ENCODE data around the gene SPACA7.

SPACA7 gene

DNA sequence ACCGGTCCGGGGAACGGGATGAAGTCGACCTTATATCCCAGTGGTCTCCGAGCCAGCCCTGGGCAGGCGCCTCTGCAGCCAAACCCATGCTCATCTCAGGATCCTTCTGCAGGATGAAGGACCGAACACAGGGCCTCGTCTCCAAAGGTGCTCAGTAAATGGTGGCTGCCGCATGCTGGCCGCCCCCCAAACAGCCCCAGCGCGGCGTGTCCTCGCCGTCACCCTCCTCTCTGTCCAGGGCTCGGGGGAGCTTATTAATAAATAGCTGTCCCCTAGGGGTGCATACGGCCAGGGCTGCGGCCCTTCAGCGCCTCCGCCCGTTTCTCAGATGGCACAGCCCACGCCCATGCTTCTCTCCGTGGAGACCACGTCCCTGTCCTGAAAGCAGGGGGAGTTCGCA is 32.6 kb upstream of the SPACA7 start:
- Mint-ChIP-seq H3K27ac (no peak overlapping the region), H3K9me3 (no peaks in the 10 kb centered on the region), H3K4me3 (no peak overlapping the region), H3K36me3 (ENCODE audit: low read depth) (no peaks in the 10 kb centered on the region), H3K27me3 (ENCODE audit: low read depth) (peaks cover 28% of the 10 kb centered on the region), H3K4me1 (ENCODE audit: low read depth) (no peaks in the 10 kb centered on the region)
- no peak for DNase-seq (ENCODE audit: low spot score)

DNA sequence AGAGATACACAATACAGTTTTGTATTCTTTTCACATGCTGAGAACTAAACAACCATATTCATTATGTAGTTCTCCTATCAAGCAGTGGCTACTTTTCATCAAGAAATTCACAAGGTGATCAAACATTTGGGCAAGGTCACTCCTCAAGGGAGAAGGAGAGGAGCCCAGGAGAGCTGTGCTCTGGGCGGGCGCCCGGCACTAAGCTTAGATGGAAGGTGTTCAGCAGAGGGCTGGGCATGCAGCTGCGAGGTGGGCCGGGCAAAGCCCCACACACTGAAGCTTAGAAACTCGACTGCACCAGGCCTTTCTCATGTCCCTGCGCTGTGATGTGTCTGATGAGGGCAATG is 30.4 kb upstream of the SPACA7 start:
- DNase-seq (ENCODE audit: low spot score): no peak
- H3K4me3 Mint-ChIP-seq: no peak overlapping the region
- no peak overlapping the region for H3K27ac Mint-ChIP-seq
- H3K36me3 Mint-ChIP-seq (ENCODE audit: low read depth): no peaks in the 10 kb centered on the region
- no peaks in the 10 kb centered on the region for H3K4me1 Mint-ChIP-seq (ENCODE audit: low read depth)
- H3K9me3 Mint-ChIP-seq: no peaks in the 10 kb centered on the region
- peaks cover 28% of the 10 kb centered on the region for H3K27me3 Mint-ChIP-seq (ENCODE audit: low read depth)

DNA sequence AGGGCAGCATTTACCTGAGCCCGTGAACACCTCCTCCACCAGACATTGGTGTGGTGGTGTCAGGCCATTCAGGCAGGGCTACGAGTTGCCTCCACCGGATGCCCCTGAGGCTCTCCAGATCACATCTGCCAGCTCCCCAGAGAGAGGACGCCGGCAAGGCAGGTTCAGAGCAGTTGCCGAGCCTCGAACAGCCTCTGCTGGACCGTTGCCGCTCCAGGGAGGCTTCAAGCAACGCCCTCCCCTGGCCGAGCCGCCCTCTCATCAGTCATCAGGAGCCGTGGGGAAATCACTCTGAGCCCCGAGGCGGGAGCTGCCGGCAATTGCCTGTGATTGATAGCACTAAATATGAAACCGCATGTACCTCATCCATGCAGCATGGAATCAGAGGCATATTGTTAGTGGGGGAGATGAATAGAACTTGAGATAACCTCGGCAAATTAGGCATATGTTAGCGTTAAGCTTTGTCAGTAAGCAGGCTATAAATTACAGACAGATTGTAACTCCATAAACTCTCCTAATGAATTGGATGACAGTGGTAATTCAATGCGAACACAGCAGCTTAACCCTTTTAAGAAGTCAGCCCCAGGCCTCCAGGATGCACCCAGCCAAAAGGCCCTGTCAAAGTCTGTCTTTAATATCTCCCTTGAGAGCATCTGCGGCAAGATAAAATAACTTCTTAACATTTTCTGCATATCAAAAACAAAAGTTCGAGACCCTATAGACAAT is 29.8 kb upstream of the SPACA7 start:
- Mint-ChIP-seq H3K4me1 (ENCODE audit: low read depth) (no peaks in the 10 kb centered on the region), H3K36me3 (ENCODE audit: low read depth) (no peaks in the 10 kb centered on the region), H3K9me3 (no peaks in the 10 kb centered on the region), H3K4me3 (no peak overlapping the region), H3K27me3 (ENCODE audit: low read depth) (peaks cover 28% of the 10 kb centered on the region), H3K27ac (no peak overlapping the region)
- no peak for DNase-seq (ENCODE audit: low spot score)

DNA sequence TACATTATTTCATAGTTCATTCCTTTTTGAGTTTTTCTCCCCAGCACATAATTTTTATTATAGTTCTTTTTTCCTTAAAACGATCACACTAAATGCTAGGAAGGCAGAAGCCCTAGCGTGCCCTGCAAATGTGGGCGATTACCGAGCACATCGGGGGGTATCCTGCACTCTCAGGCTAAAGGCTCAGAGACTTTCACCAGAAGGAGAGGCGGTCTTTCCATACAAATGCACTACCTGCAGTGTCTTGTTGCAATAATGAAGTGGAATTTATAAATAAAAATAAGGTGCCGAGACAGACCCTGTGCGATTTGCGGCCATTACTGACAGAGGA is 29.3 kb upstream of the SPACA7 start:
- H3K27ac Mint-ChIP-seq: no peak overlapping the region
- no peak overlapping the region for H3K4me3 Mint-ChIP-seq
- H3K36me3 Mint-ChIP-seq (ENCODE audit: low read depth): no peaks in the 10 kb centered on the region
- H3K27me3 Mint-ChIP-seq (ENCODE audit: low read depth): peaks cover 28% of the 10 kb centered on the region
- no peaks in the 10 kb centered on the region for H3K4me1 Mint-ChIP-seq (ENCODE audit: low read depth)
- H3K9me3 Mint-ChIP-seq: no peaks in the 10 kb centered on the region
- no peak for DNase-seq (ENCODE audit: low spot score)

DNA sequence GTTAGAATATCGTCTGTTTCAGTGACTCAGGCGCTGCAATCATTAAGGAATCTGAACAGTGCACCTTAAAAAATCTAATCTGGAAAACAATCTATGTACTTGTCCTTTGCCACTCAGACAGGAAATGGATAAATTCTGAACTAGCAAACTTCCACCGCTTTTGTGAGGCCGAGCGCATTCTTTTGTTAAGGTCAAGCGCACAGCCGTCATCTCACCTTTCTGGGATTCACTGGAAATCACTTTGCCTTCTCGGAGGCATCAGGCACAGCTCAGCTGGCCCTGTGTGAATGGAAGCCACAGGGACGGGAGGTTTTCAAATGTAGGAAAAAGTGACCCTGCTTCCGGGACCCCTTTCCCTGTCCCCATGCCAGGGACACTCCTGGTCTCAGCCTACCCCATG is 28.2 kb upstream of the SPACA7 start:
- no peaks in the 10 kb centered on the region for H3K36me3 Mint-ChIP-seq (ENCODE audit: low read depth)
- H3K4me3 Mint-ChIP-seq: no peak overlapping the region
- no peaks in the 10 kb centered on the region for H3K4me1 Mint-ChIP-seq (ENCODE audit: low read depth)
- no peak for DNase-seq (ENCODE audit: low spot score)
- no peak overlapping the region for H3K27ac Mint-ChIP-seq
- H3K27me3 Mint-ChIP-seq (ENCODE audit: low read depth): peaks cover 28% of the 10 kb centered on the region
- no peaks in the 10 kb centered on the region for H3K9me3 Mint-ChIP-seq

DNA sequence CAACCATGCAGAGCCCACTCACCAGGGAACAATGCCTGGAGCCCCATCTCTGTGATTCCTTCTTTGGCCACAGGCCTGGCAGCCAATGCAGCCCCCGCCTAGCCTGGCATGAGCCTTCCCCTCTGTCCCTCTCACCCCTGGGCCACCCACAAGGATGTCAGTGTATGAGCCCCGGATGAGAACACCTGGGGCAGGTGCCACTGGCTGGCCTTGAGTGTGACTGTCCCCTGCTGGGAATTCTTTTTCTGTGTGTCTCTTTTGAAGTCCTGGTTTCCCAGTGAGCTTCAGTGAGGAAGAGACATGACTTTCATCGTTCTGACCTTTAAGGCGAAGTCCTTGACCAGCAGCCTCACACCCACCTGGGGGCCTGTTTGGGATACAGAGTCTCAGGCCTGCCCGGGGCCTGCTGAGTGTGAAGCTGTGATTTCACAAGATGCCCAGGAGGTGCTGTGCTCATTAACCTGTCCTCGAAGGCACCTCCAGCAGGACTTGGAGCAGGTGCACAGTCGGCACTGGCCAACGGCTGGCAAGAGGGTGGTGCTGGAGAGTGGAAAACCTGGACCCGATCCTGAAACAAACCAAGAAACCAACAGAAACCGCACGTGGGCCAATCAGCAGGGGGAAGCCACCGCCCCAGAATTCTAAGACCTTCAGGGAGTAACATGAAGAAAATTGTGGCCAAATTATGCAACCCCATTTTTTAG is 27.4 kb upstream of the SPACA7 start:
- no peak for DNase-seq (ENCODE audit: low spot score)
- H3K27me3 Mint-ChIP-seq (ENCODE audit: low read depth): peaks cover 28% of the 10 kb centered on the region
- no peaks in the 10 kb centered on the region for H3K4me1 Mint-ChIP-seq (ENCODE audit: low read depth)
- H3K9me3 Mint-ChIP-seq: no peaks in the 10 kb centered on the region
- H3K4me3 Mint-ChIP-seq: no peak overlapping the region
- no peak overlapping the region for H3K27ac Mint-ChIP-seq
- no peaks in the 10 kb centered on the region for H3K36me3 Mint-ChIP-seq (ENCODE audit: low read depth)

DNA sequence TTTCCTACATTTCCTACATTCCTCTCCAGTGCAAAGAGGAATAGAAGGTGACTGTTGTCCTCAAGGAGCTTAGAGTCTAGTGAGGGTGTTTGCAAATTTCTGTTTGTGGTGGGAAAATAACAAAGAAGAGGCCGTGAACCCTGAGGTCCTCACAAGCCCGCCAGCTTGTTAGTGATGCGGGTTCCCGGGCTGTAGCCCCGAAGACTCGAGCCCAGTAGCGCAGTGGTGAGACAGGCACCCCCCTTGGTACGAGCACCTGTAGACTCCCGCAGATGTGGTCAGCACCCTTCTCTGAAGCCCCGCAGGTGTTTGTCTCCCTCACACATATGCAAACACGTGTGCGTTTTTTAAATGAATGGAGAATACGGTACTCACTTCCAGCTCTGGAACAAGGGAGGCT is 26.5 kb upstream of the SPACA7 start:
- Mint-ChIP-seq H3K27me3 (ENCODE audit: low read depth) (peaks cover 28% of the 10 kb centered on the region), H3K4me1 (ENCODE audit: low read depth) (no peaks in the 10 kb centered on the region), H3K27ac (no peak overlapping the region), H3K36me3 (ENCODE audit: low read depth) (no peaks in the 10 kb centered on the region), H3K4me3 (no peak overlapping the region), H3K9me3 (no peaks in the 10 kb centered on the region)
- DNase-seq (ENCODE audit: low spot score): no peak

DNA sequence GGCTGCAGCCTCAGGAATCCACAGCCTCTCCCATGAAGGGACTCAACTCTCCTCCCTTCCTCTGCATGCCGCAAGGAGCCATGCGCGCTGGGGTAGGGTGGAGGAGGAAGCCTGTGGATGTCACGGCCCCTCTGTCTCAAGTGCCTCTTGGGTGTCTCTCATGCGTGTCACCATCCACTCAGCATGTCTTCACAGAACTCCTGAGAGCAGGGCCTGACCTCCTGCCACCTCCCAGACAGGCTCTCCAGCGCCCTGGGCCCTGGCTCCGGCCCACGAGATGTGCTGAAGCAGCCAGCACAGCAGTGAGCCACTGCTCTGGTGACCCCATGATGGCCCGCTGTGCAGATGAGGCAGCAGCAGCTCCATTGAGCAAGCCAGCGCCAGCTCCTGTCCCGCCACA is 25.9 kb upstream of the SPACA7 start:
- Mint-ChIP-seq H3K27ac (no peak overlapping the region), H3K9me3 (no peaks in the 10 kb centered on the region), H3K36me3 (ENCODE audit: low read depth) (no peaks in the 10 kb centered on the region), H3K27me3 (ENCODE audit: low read depth) (peaks cover 28% of the 10 kb centered on the region), H3K4me1 (ENCODE audit: low read depth) (no peaks in the 10 kb centered on the region), H3K4me3 (no peak overlapping the region)
- DNase-seq (ENCODE audit: low spot score): no peak

DNA sequence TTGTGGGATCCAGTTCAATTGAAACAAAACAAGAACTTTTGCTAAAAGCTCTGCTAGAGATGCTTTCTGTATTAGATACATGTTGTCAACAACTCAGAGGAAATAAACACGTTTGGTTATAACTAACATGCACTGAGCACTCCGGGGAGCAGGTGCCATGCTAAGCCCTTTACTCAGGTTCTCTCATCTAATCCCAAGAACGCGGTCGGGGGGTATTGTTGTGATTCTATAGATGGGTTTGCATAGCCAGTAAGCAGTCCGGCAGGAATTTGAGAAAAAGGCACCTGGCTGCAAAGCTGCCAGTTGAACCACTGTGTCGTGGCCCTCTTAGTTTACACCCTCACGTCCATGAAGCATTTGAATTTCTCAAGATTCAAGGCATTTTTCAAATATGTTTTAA is 24.3 kb upstream of the SPACA7 start:
- H3K4me1 Mint-ChIP-seq (ENCODE audit: low read depth): no peaks in the 10 kb centered on the region
- H3K4me3 Mint-ChIP-seq: no peak overlapping the region
- H3K27ac Mint-ChIP-seq: no peak overlapping the region
- H3K27me3 Mint-ChIP-seq (ENCODE audit: low read depth): peaks cover 13% of the 10 kb centered on the region
- no peaks in the 10 kb centered on the region for H3K9me3 Mint-ChIP-seq
- no peaks in the 10 kb centered on the region for H3K36me3 Mint-ChIP-seq (ENCODE audit: low read depth)
- no peak for DNase-seq (ENCODE audit: low spot score)

DNA sequence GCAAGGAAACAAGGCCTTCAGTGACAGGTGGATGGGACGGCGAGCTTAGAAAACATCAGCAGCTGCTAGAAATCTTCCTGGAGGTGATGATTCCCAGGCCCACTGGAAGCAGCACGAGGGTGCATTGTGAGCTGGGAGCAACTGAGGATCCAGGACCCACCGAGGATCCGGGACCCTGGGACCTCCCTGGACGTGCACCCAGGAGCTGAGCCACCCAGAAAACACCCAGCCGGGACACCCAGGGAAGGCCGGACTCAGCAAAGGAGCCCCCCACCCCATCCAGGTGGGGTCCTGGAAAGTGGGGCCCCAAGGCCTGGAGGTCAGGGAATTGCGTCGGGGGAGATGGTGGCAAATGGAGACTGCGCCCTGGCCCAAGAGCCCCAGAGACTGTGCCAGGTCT is 22.3 kb upstream of the SPACA7 start:
- Mint-ChIP-seq H3K9me3 (peaks cover 7% of the 10 kb centered on the region), H3K27ac (no peak overlapping the region), H3K27me3 (ENCODE audit: low read depth) (no peaks in the 10 kb centered on the region), H3K4me3 (no peak overlapping the region), H3K36me3 (ENCODE audit: low read depth) (no peaks in the 10 kb centered on the region), H3K4me1 (ENCODE audit: low read depth) (no peaks in the 10 kb centered on the region)
- DNase-seq (ENCODE audit: low spot score): no peak

DNA sequence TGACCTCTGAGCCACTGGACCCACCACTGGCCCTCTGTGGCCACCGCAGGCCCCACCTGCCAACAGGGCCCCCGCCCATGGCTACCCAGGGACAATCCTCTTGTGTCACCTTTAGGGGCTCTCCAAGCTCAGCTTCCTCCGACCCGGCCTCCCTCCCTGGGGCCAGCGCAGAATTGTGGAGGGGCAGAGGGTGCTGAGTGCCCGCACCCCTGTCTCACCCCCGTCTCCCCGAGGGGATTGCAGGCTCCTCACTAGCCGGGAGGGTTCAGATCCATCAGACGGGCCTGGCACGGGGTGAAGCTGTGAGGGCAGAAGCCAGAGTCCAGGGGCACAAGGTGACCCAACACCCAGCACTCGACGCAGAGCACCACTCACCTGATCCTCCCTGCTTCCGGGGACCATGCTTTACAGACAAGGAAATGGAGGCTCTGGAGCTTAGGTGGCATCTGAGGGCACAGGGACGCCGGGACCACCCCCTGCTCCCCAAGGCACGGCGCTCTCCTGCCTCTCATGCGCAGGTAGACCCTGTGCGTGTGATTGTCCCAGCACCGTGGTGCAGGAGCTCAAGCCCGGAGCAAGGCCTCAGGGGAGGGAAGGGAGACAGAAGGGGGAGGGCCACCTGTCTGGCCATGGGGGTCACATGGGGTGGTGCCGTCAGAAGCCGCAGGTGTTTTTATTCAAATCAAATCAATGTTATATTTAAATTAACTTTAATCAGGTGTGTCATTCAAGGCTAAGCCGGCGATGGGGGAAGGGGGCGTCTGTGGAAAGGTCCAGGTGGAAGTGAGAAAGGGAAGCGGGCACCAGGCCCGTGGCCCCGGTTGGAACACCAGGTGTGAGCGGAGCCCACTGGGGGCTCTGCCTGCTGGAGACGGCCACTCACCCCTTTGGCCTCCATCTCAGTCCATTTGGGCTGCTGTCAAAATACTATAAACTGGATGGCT is 21.6 kb upstream of the SPACA7 start:
- Mint-ChIP-seq H3K4me3 (no peak overlapping the region), H3K4me1 (ENCODE audit: low read depth) (no peaks in the 10 kb centered on the region), H3K27ac (no peak overlapping the region), H3K27me3 (ENCODE audit: low read depth) (no peaks in the 10 kb centered on the region), H3K9me3 (peaks cover 7% of the 10 kb centered on the region), H3K36me3 (ENCODE audit: low read depth) (no peaks in the 10 kb centered on the region)
- no peak for DNase-seq (ENCODE audit: low spot score)

DNA sequence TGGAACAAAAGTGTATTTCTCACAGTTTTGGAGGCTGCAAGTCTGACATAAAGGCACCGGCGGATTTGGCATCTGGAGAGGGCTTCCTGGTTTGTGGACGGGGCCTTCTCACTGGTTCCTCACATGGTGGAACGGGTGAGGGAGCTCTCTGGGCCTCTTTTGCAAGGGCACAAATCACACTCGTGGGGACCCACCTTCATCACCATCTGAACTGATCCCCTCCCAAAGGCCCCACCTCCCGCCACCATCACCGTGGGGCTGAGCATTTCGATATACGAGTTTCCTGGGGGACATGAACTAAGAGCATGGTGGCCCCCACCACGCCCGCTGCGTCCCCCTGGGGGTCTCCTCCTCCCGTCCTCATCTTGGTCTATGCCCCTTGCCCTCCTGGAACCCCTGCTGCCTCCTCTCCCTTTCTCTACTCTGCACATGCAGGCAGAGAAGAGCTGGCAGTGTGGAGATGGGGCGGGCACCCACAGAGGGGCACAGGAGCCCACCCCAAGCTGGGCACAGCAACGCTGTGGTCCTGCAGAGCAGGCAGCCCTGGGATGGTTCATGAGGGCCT is 20.8 kb upstream of the SPACA7 start:
- H3K36me3 Mint-ChIP-seq (ENCODE audit: low read depth): no peaks in the 10 kb centered on the region
- no peaks in the 10 kb centered on the region for H3K4me1 Mint-ChIP-seq (ENCODE audit: low read depth)
- DNase-seq (ENCODE audit: low spot score): no peak
- no peaks in the 10 kb centered on the region for H3K27me3 Mint-ChIP-seq (ENCODE audit: low read depth)
- peaks cover 7% of the 10 kb centered on the region for H3K9me3 Mint-ChIP-seq
- no peak overlapping the region for H3K4me3 Mint-ChIP-seq
- no peak overlapping the region for H3K27ac Mint-ChIP-seq

DNA sequence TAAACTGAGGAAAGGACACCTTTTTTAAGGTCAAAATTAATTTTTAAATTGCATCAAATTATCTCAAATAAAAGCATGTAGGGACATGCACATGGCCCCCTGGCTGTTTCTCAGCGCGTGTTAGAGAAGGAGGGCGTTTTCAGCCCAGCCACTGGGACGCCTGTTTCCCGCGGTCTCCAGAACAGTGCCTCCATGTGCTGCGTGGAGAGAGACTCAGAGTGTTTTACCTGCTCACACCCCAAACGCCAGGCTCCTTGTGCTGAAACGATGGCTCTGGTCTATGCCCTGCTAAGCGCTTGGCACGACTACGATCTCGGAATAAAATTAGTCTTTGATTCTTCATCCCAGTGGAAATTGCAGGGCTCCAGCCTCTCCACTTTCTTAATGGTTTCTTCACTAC is 20.0 kb upstream of the SPACA7 start:
- Mint-ChIP-seq H3K27me3 (ENCODE audit: low read depth) (no peaks in the 10 kb centered on the region), H3K9me3 (peaks cover 7% of the 10 kb centered on the region), H3K4me3 (no peak overlapping the region), H3K27ac (no peak overlapping the region), H3K4me1 (ENCODE audit: low read depth) (no peaks in the 10 kb centered on the region), H3K36me3 (ENCODE audit: low read depth) (no peaks in the 10 kb centered on the region)
- DNase-seq (ENCODE audit: low spot score): no peak

DNA sequence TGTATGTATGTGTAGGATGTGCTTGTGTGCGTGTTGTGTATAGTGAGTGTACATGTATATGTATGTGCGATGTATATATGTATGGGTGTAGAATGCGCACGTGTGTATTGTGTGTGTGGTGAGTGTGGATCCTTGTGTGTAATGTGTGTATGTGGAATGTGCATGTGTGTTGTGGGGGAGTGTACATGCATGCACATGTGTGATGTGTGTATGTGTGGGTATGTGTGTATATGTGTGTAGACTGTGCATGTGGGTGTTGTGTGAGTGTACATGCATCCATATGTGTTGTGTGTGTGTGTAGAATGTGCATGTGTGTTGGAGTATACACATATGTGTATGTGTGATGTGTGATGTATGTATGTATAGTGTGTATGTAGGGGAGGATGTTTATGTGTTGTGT is 18.0 kb upstream of the SPACA7 start:
- peaks cover 12% of the 10 kb centered on the region for H3K9me3 Mint-ChIP-seq
- H3K27ac Mint-ChIP-seq: no peak overlapping the region
- H3K27me3 Mint-ChIP-seq (ENCODE audit: low read depth): no peaks in the 10 kb centered on the region
- H3K4me3 Mint-ChIP-seq: no peak overlapping the region
- H3K4me1 Mint-ChIP-seq (ENCODE audit: low read depth): no peaks in the 10 kb centered on the region
- no peaks in the 10 kb centered on the region for H3K36me3 Mint-ChIP-seq (ENCODE audit: low read depth)
- DNase-seq (ENCODE audit: low spot score): no peak
